Neural crest cell (in vitro differentiated cells): ENCODE results near the gene ADCY2. TPM values are rescaled to one million over a fixed set of nuclear protein-coding genes. Genes with fewer than 3 reads are reported as not detected.

ENCODE experiments used
- DNase-seq: peaks from one replicate; pipeline ENCODE4 v3.0.0; 2021; ENCODE audit warnings: low read depth, mixed read lengths, low spot score
- H3K27ac Mint-ChIP-seq: one replicate; pipeline ENCODE4 v1.8.0; 2021; ENCODE audit warnings: mild to moderate bottlenecking, mixed read lengths; ENCODE audit not compliant: unreplicated experiment
- H3K27me3 Mint-ChIP-seq: 2 replicates; pipeline ENCODE4 v1.8.0; 2021; ENCODE audit warnings: low read depth, mild to moderate bottlenecking, mixed read lengths
- H3K36me3 Mint-ChIP-seq: 2 replicates; pipeline ENCODE4 v1.8.0; 2021; ENCODE audit warnings: low read depth, mild to moderate bottlenecking, mixed read lengths
- H3K4me1 Mint-ChIP-seq: 2 replicates; pipeline ENCODE4 v1.8.0; 2021; ENCODE audit warnings: mixed read lengths
- H3K4me3 Mint-ChIP-seq: one replicate; pipeline ENCODE4 v1.8.0; 2021; ENCODE audit warnings: mild to moderate bottlenecking, mixed read lengths
- H3K9me3 Mint-ChIP-seq: 2 replicates; pipeline ENCODE4 v1.8.0; 2021; ENCODE audit warnings: mixed read lengths
- CTCF ChIP-seq: fragments of 200-600 bp; sonication (generic); conservative IDR thresholded peaks from 2 replicates; pipeline ENCODE4 v1.5.0; 2021; ENCODE audit warnings: antibody characterized with exemption, mild to moderate bottlenecking
- total RNA-seq: library from RNA; stranded (reverse); gene quantifications from 2 replicates; pipeline ENCODE4 v1.2.1, GENCODE V29; 2021

Gene ADCY2
- total RNA-seq, 1 donor from 2014 or later, result 3.5 TPM

- no peak overlapping the region for H3K27ac Mint-ChIP-seq
- peaks cover 4% of the 10 kb centered on the region for H3K4me1 Mint-ChIP-seq
- no peaks in the 10 kb centered on the region for H3K27me3 Mint-ChIP-seq
- DNase-seq, result no peak
- H3K9me3 Mint-ChIP-seq, result no peaks in the 10 kb centered on the region
- no peak overlapping the region for H3K4me3 Mint-ChIP-seq
- TF ChIP-seq CTCF, result no peak
- peaks cover 7% of the 10 kb centered on the region for H3K36me3 Mint-ChIP-seq
Measured at GRCh38 chr5:7855611-7856010, 459.7 kb downstream of the ADCY2 start.

GRCh38 chr5:7856855-7857254 is 460.9 kb downstream of the ADCY2 start:
- H3K27me3 Mint-ChIP-seq, result no peaks in the 10 kb centered on the region
- peaks cover 12% of the 10 kb centered on the region for H3K36me3 Mint-ChIP-seq
- no peak overlapping the region for H3K27ac Mint-ChIP-seq
- no peaks in the 10 kb centered on the region for H3K9me3 Mint-ChIP-seq
- peak overlapping the region; percentile 3 for H3K4me3 Mint-ChIP-seq
- DNase-seq, result peak; percentile 14
- peak; percentile 73 for TF ChIP-seq CTCF
- no peaks in the 10 kb centered on the region for H3K4me1 Mint-ChIP-seq

GRCh38 chr5:7857361-7857760 is 461.4 kb downstream of the ADCY2 start:
- Mint-ChIP-seq H3K4me1 (no peaks in the 10 kb centered on the region), H3K9me3 (no peaks in the 10 kb centered on the region), H3K27me3 (no peaks in the 10 kb centered on the region), H3K36me3 (peaks cover 12% of the 10 kb centered on the region), H3K4me3 (no peak overlapping the region), H3K27ac (no peak overlapping the region)
- no peak for DNase-seq
- TF ChIP-seq CTCF, result no peak

- Mint-ChIP-seq H3K27me3 (no peaks in the 10 kb centered on the region), H3K4me1 (no peaks in the 10 kb centered on the region), H3K27ac (no peak overlapping the region), H3K9me3 (no peaks in the 10 kb centered on the region), H3K4me3 (no peak overlapping the region), H3K36me3 (peaks cover 15% of the 10 kb centered on the region)
- no peak for TF ChIP-seq CTCF
- DNase-seq, result no peak
Measured at GRCh38 chr5:7857926-7858632, 462.1 kb downstream of the ADCY2 start.

GRCh38 chr5:7866196-7866595 is 470.3 kb downstream of the ADCY2 start:
- Mint-ChIP-seq H3K4me1 (peaks cover 38% of the 10 kb centered on the region), H3K27ac (no peak overlapping the region), H3K27me3 (no peaks in the 10 kb centered on the region), H3K36me3 (peaks cover 8% of the 10 kb centered on the region), H3K9me3 (no peaks in the 10 kb centered on the region), H3K4me3 (peak overlapping the region; percentile 73)
- TF ChIP-seq CTCF, result no peak
- no peak for DNase-seq
